ENCODE measurements around the gene OTOG. TPM values are rescaled to one million over a fixed set of nuclear protein-coding genes. Genes with fewer than 3 reads are reported as not detected.

The OTOG gene
- total and polyA plus RNA-seq, 2 of the 8 experiments (the other 6 are each of a cell fraction or from before 2014, with no cell fraction given), result 0.41 to 1.5 TPM

DNA sequence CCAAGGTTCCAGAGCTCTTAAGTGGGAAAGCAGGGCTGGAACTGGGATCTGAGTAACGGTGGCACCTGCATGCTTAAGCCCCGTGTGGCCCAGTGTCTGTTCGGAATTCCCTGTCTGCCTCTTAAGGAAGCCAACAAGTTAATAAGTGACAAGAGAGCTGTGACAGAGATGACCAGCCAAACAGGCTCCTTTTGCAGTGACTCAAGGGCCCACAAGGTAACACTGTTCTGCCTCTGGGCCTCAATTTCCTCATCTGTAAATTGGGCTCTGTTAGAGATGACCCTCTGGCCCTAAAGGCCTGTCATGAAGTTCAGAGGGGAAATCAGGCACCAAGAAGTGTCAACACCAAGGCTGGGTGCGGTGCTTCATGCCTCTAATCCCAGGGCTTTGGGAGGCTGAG is 21.5 kb upstream of the OTOG start:
- Histone ChIP-seq H4K5ac (ENCODE audit: insufficient read length, low read depth, low read length) (no peak overlapping the region), H2AFZ (ENCODE audit: low read length) (no peak overlapping the region), H4K20me1 (replicated peaks in 1 of 2; ENCODE audit: control insufficient read depth in 1 of 2, insufficient read depth in 2 of 2, low read length in 2 of 2) (no peaks in the 10 kb centered on the region), H3K4ac (replicated peaks; ENCODE audit: insufficient read length, low read depth, low read length) (no peak overlapping the region), H2BK12ac (ENCODE audit: low read depth, low read length) (no peak overlapping the region), H3K79me2 (ENCODE audit: control insufficient read depth in 1 of 2, insufficient read depth in 2 of 2, low read length in 2 of 2) (no peaks in the 10 kb centered on the region), H2AK5ac (ENCODE audit: low read depth, low read length) (no peak overlapping the region), H2BK120ac (replicated peaks; ENCODE audit: low read depth, low read length) (no peak overlapping the region), H2BK5ac (ENCODE audit: low read depth, low read length) (no peak overlapping the region), H3K79me1 (ENCODE audit: low read depth, low read length) (no peaks in the 10 kb centered on the region), H3K23ac (ENCODE audit: insufficient read length) (no peak overlapping the region), H3K4me1 (replicated peaks in 1 of 4; ENCODE audit: control insufficient read depth in 3 of 4, insufficient read depth in 4 of 4, low read length in 3 of 4) (no peaks in the 10 kb centered on the region; a peak in 2 of 7 replicates), H3K27me3 (replicated peaks in 1 of 4; ENCODE audit: control insufficient read depth in 3 of 4, extremely low read depth in 1 of 4, insufficient read depth in 3 of 4, low read length in 3 of 4) (no peaks in the 10 kb centered on the region), H3K9ac (replicated peaks in 1 of 4; ENCODE audit: extremely low read depth in 1 of 4, low read depth in 3 of 4, low read length in 3 of 4) (no peak overlapping the region), H3K4me3 (ENCODE audit: extremely low read depth in 1 of 4, insufficient read depth in 2 of 4, low read depth in 3 of 4, low read length in 4 of 4) (no peak overlapping the region), H3K36me3 (ENCODE audit: control insufficient read depth in 2 of 4, insufficient read depth in 4 of 4, low read length in 3 of 4) (no peaks in the 10 kb centered on the region), H3K56ac (replicated peaks; ENCODE audit: insufficient read length, low read depth, low read length) (no peak overlapping the region), H3K14ac (ENCODE audit: insufficient read length) (no peak overlapping the region), H3K27ac (ENCODE audit: low read depth, low read length) (no peak overlapping the region), H3K4me2 (ENCODE audit: insufficient read depth in 1 of 2, low read depth in 2 of 2, low read length in 2 of 2) (no peak overlapping the region), H3K23me2 (ENCODE audit: low read depth, low read length) (no peaks in the 10 kb centered on the region), H2BK15ac (ENCODE audit: low read length) (no peak overlapping the region), H3K18ac (ENCODE audit: extremely low read depth, low read length) (no peak overlapping the region), H4K91ac (replicated peaks; ENCODE audit: insufficient read length, low read length) (no peak overlapping the region), H3K9me3 (ENCODE audit: insufficient read depth in 2 of 2, low read depth in 1 of 2, low read length in 1 of 2) (no peaks in the 10 kb centered on the region), H4K8ac (ENCODE audit: extremely low read depth, insufficient read depth, low read length) (no peak overlapping the region), H2BK20ac (ENCODE audit: low read length) (no peak overlapping the region)
- ChIA-PET POLR2A (ENCODE audit: partially characterized antibody) (no interaction called here), CTCF (ENCODE audit: partially characterized antibody) (interaction anchor here (0.5 to 44.8 kb wide), 4 partner anchors 13 to 518 kb away, joined by 3 to 1414 read pairs (median 248); partner anchors contain the start of gene KCNJ11)
- 87% methylated on average over 3 of the region's 4 CpGs; no CpG with 5 or more reads in 1 of the 2 experiments for WGBS, 2 experiments (ENCODE audit: extremely low coverage in 1 of 2, insufficient coverage in 1 of 2, insufficient read length in 1 of 2, insufficient replicate concordance in 2 of 2, low coverage in 1 of 2, low lambda C conversion rate in 2 of 2, missing lambda C conversion rate in 1 of 2)
- no peak for DNase-seq (ENCODE audit: low read depth in 1 of 2, low spot score in 2 of 2)
- FAIRE-seq, result no peak
- TF ChIP-seq GTF2F1 (IDR thresholded peaks at IDR 0.05; ENCODE audit: borderline replicate concordance, low read depth, low read length) (no peak), BRCA1 (IDR thresholded peaks at IDR 0.05; ENCODE audit: low read depth, low read length) (no peak), TEAD4 (IDR thresholded peaks at IDR 0.05; ENCODE audit: low read depth, low read length) (no peak), SIN3A (conservative IDR thresholded peaks at IDR 0.05 in 1 of 2, IDR thresholded peaks at IDR 0.05 in 1 of 2; ENCODE audit: low read depth in 1 of 2, low read length in 2 of 2) (no peak), RNF2 (IDR thresholded peaks at IDR 0.05; ENCODE audit: borderline replicate concordance, low read depth, low read length, missing control alignments, poor library complexity, severe bottlenecking) (no peak), JUND (IDR thresholded peaks at IDR 0.05; ENCODE audit: low read length) (no peak), NRF1 (IDR thresholded peaks at IDR 0.05; ENCODE audit: low read depth, low read length) (no peak), SP1 (IDR thresholded peaks at IDR 0.05; ENCODE audit: low read depth, low read length) (no peak), POLR2A (IDR thresholded peaks at IDR 0.05; ENCODE audit: control extremely low read depth in 1 of 2, low read depth in 2 of 2, low read length in 2 of 2) (no peak), HDAC6 (IDR thresholded peaks at IDR 0.05; ENCODE audit: low read depth, low read length) (no peak), TAF7 (optimal IDR thresholded peaks at IDR 0.05; ENCODE audit: borderline replicate concordance, low read depth, low read length) (no peak), GABPA (IDR thresholded peaks at IDR 0.05; ENCODE audit: borderline replicate concordance, insufficient read depth, low read length) (no peak), CBX8 (IDR thresholded peaks at IDR 0.05; ENCODE audit: borderline replicate concordance, low read depth, low read length) (no peak), KDM1A (IDR thresholded peaks at IDR 0.05; ENCODE audit: borderline replicate concordance, low read length) (no peak)
- TF ChIP-seq, protein P1, sequence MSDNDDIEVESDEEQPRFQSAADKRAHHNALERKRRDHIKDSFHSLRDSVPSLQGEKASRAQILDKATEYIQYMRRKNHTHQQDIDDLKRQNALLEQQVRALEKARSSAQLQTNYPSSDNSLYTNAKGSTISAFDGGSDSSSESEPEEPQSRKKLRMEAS (IDR thresholded peaks at IDR 0.05), result no peak
